Activated CD4-positive, alpha-beta T cell treated with anti-CD3 and anti-CD28 coated beads, Interleukin-2, amount 10 ng/mL, durations not matched to agents 7 days and 5 days (primary cell): ENCODE data around the gene NOS1AP. TPM values are rescaled to one million over a fixed set of nuclear protein-coding genes. Genes with fewer than 3 reads are reported as not detected.

Experiments used
- CTCF ChIA-PET: fragments of 350-600 bp; sonication (Branson Sonifier 250); formaldehyde crosslinking; loops from one replicate; lab custom pipeline; 2021; ENCODE audit warnings: antibody characterized with exemption; lab: Charles Lee
- POLR2A ChIA-PET: fragments of 350-600 bp; sonication (Branson Sonifier 250); formaldehyde crosslinking; loops from one replicate; lab custom pipeline; 2021; ENCODE audit warnings: antibody characterized with exemption; lab: Charles Lee
- DNase-seq: peaks from one replicate; pipeline ENCODE4 v3.0.0-alpha.2; 2020
- H3K27ac Mint-ChIP-seq: one replicate; pipeline ENCODE4 v1.8.0; 2021; ENCODE audit warnings: mild to moderate bottlenecking, moderate library complexity, mixed read lengths
- H3K27me3 Mint-ChIP-seq: one replicate; pipeline ENCODE4 v1.8.0; 2021; ENCODE audit warnings: mixed read lengths
- H3K36me3 Mint-ChIP-seq: one replicate; pipeline ENCODE4 v1.8.0; 2021; ENCODE audit warnings: low read depth, mixed read lengths
- H3K4me1 Mint-ChIP-seq: one replicate; pipeline ENCODE4 v1.8.0; 2021; ENCODE audit warnings: mixed read lengths
- H3K4me3 Mint-ChIP-seq: one replicate; pipeline ENCODE4 v1.8.0; 2021; ENCODE audit warnings: mild to moderate bottlenecking, moderate library complexity, mixed read lengths
- H3K9me3 Mint-ChIP-seq: one replicate; pipeline ENCODE4 v1.8.0; 2021; ENCODE audit warnings: mixed read lengths
- total RNA-seq, 2 experiments: library from RNA; stranded (reverse); gene quantifications; one replicate each; pipeline ENCODE4 v1.2.3, GENCODE V29; 2021

Gene NOS1AP
- total RNA-seq, 2 experiments from 2014 or later, result 0.06 TPM; not detected in 1

DNA sequence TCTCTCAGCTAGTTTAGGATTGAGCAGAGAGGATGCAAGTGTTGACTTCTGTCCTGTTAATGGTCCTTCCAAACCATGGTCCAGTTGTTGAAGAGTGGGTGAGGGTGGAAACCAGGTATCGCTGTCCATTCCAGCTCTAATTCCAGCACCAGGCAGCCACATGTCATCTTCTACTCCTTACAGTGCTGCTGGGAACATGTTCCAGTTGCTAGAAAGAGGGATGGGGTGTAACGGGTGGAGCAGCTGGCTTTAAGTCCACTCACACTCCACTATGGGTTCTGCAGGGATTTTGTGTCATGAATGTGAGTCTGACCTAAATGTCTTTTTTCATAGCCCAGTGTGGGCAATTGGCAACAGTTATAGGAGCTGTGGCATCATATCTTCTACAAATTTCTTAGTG is 25.2 kb downstream of the NOS1AP start:
- CTCF ChIA-PET, result no interaction called here
- Mint-ChIP-seq H3K27ac (no peak overlapping the region), H3K9me3 (no peaks in the 10 kb centered on the region), H3K36me3 (no peaks in the 10 kb centered on the region), H3K27me3 (peaks cover 28% of the 10 kb centered on the region), H3K4me3 (no peak overlapping the region), H3K4me1 (no peaks in the 10 kb centered on the region)
- POLR2A ChIA-PET, result no interaction called here
- DNase-seq, result no peak

- no peak overlapping the region for H3K27ac Mint-ChIP-seq
- CTCF ChIA-PET, result no interaction called here
- peaks cover 29% of the 10 kb centered on the region for H3K27me3 Mint-ChIP-seq
- no peaks in the 10 kb centered on the region for H3K4me1 Mint-ChIP-seq
- no peaks in the 10 kb centered on the region for H3K36me3 Mint-ChIP-seq
- no peak for DNase-seq
- H3K9me3 Mint-ChIP-seq, result no peaks in the 10 kb centered on the region
- POLR2A ChIA-PET, result no interaction called here
- no peak overlapping the region for H3K4me3 Mint-ChIP-seq
These were observed 38.4 kb downstream of the NOS1AP start for GRCh38 chr1:162107911-162108310.

- no peaks in the 10 kb centered on the region for H3K4me1 Mint-ChIP-seq
- H3K9me3 Mint-ChIP-seq, result no peaks in the 10 kb centered on the region
- no peak overlapping the region for H3K4me3 Mint-ChIP-seq
- peaks cover 23% of the 10 kb centered on the region for H3K27me3 Mint-ChIP-seq
- no peak for DNase-seq
- H3K36me3 Mint-ChIP-seq, result no peaks in the 10 kb centered on the region
- H3K27ac Mint-ChIP-seq, result no peak overlapping the region
- CTCF ChIA-PET, result no interaction called here
- POLR2A ChIA-PET, result no interaction called here
These were observed 38.9 kb downstream of the NOS1AP start for GRCh38 chr1:162108426-162108825.

DNA sequence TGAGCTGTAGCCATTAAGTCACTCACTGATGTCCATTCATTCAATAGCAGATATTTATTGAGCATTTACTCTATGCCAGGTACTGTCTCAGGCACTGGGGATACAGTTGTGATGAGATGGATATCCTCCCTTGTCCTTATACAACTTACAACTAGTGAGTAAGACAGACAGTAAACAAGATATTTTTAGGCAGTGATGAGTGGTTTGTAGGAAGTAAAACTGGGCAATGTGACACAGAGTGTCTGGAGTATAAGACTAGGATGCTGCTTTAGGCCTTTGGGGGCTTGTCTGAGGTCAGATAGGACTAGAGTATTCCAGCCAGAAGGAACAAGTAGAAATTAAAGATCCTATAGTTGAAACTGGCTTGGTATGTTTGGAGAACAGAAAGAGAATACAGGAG is 41.4 kb downstream of the NOS1AP start:
- Mint-ChIP-seq H3K4me3 (no peak overlapping the region), H3K36me3 (no peaks in the 10 kb centered on the region), H3K27me3 (peaks cover 15% of the 10 kb centered on the region), H3K9me3 (no peaks in the 10 kb centered on the region), H3K4me1 (no peaks in the 10 kb centered on the region), H3K27ac (no peak overlapping the region)
- DNase-seq, result no peak
- CTCF ChIA-PET, result no interaction called here
- POLR2A ChIA-PET, result no interaction called here

- H3K27me3 Mint-ChIP-seq, result peaks cover 12% of the 10 kb centered on the region
- ChIA-PET POLR2A (no interaction called here), CTCF (no interaction called here)
- H3K9me3 Mint-ChIP-seq, result no peaks in the 10 kb centered on the region
- no peak for DNase-seq
- no peaks in the 10 kb centered on the region for H3K36me3 Mint-ChIP-seq
- no peaks in the 10 kb centered on the region for H3K4me1 Mint-ChIP-seq
- H3K4me3 Mint-ChIP-seq, result no peak overlapping the region
- H3K27ac Mint-ChIP-seq, result no peak overlapping the region
These were observed 42.1 kb downstream of the NOS1AP start for GRCh38 chr1:162111572-162111971.

GRCh38 chr1:162113419-162113818 is 43.9 kb downstream of the NOS1AP start:
- Mint-ChIP-seq H3K4me1 (no peaks in the 10 kb centered on the region), H3K4me3 (no peak overlapping the region), H3K27ac (no peak overlapping the region), H3K36me3 (no peaks in the 10 kb centered on the region), H3K27me3 (peaks cover 14% of the 10 kb centered on the region), H3K9me3 (no peaks in the 10 kb centered on the region)
- ChIA-PET CTCF (no interaction called here), POLR2A (no interaction called here)
- no peak for DNase-seq

DNA sequence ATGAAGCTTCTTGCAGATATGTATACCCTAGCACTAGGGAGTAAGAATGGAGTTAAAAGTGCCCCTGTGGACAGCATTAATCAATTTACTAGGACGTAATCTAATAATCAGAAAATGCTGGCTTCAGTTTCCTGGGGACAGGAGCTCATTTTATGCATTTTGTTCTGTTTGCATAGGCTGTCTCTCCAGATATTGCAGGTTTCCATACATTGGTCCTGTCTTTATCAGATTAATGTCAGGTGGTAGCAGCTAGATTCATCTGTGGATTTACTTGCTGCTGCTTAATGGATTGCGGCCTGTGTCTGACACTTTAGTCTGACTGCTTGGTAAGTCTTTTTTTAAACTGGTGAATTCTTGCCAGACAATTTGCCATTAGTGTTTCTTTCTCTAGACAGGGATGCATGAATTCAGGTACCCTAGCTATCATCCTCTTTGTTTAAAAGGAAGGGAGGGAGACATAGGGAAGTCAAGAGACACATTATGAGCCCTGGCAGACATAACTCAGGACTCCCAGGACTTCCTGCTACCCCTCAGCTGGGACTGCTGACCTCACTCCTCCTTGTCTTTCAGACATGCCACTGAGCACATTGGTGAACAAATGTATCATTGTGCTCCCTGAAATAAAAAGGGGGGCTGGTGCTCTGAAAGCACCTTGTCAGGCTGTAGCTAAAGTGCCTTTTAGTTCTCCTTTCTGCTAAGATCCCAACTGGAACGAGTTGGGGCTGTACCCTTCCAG is 47.7 kb downstream of the NOS1AP start:
- H3K27ac Mint-ChIP-seq, result no peak overlapping the region
- no peaks in the 10 kb centered on the region for H3K9me3 Mint-ChIP-seq
- CTCF ChIA-PET, result no interaction called here
- peaks cover 12% of the 10 kb centered on the region for H3K27me3 Mint-ChIP-seq
- H3K36me3 Mint-ChIP-seq, result no peaks in the 10 kb centered on the region
- H3K4me1 Mint-ChIP-seq, result no peaks in the 10 kb centered on the region
- DNase-seq, result no peak
- POLR2A ChIA-PET, result no interaction called here
- H3K4me3 Mint-ChIP-seq, result no peak overlapping the region

GRCh38 chr1:162118063-162118462 is 48.6 kb downstream of the NOS1AP start:
- H3K4me3 Mint-ChIP-seq, result no peak overlapping the region
- H3K36me3 Mint-ChIP-seq, result no peaks in the 10 kb centered on the region
- DNase-seq, result no peak
- CTCF ChIA-PET, result no interaction called here
- peaks cover 12% of the 10 kb centered on the region for H3K27me3 Mint-ChIP-seq
- no peaks in the 10 kb centered on the region for H3K4me1 Mint-ChIP-seq
- POLR2A ChIA-PET, result no interaction called here
- no peak overlapping the region for H3K27ac Mint-ChIP-seq
- no peaks in the 10 kb centered on the region for H3K9me3 Mint-ChIP-seq

DNA sequence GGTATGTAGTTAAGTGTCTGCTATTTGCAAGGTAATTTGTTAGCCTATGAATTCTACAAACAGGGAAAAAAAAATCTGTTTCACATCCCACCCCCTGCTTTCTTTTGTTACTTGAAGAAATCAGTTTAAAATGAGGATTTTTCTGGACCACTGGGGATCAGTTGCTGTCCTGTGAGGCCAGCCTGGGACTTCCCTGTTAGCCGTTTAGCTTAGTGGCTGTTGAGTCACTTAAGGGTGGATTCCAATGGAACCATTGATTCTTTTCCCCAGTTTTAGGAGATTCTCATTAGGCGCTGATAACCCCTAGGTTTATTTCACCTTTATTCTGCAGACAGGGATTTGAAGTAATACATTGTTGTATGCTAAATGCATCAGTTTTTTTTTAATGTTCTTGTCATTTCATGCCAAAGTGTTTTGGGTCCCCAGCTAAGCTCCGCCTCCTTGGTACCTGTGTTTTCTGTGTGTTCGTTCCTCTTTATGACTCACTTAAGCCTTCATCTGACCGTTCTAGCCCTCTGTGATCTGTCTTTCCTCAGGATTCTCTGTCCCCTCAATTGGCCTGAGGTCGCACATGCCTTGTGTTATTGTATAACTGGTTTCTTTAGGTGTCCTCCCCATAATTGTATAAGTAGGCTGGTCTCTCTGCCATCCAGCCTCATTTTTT is 59.3 kb downstream of the NOS1AP start:
- no peak for DNase-seq
- H3K9me3 Mint-ChIP-seq, result no peaks in the 10 kb centered on the region
- no peaks in the 10 kb centered on the region for H3K4me1 Mint-ChIP-seq
- H3K27me3 Mint-ChIP-seq, result peaks cover 28% of the 10 kb centered on the region
- POLR2A ChIA-PET, result no interaction called here
- H3K4me3 Mint-ChIP-seq, result no peak overlapping the region
- no peak overlapping the region for H3K27ac Mint-ChIP-seq
- CTCF ChIA-PET, result no interaction called here
- H3K36me3 Mint-ChIP-seq, result no peaks in the 10 kb centered on the region

GRCh38 chr1:162130308-162130707 is 60.8 kb downstream of the NOS1AP start:
- peaks cover 28% of the 10 kb centered on the region for H3K27me3 Mint-ChIP-seq
- no peaks in the 10 kb centered on the region for H3K9me3 Mint-ChIP-seq
- no peaks in the 10 kb centered on the region for H3K36me3 Mint-ChIP-seq
- no peak overlapping the region for H3K4me3 Mint-ChIP-seq
- H3K4me1 Mint-ChIP-seq, result no peaks in the 10 kb centered on the region
- POLR2A ChIA-PET, result no interaction called here
- DNase-seq, result no peak
- H3K27ac Mint-ChIP-seq, result no peak overlapping the region
- CTCF ChIA-PET, result no interaction called here

DNA sequence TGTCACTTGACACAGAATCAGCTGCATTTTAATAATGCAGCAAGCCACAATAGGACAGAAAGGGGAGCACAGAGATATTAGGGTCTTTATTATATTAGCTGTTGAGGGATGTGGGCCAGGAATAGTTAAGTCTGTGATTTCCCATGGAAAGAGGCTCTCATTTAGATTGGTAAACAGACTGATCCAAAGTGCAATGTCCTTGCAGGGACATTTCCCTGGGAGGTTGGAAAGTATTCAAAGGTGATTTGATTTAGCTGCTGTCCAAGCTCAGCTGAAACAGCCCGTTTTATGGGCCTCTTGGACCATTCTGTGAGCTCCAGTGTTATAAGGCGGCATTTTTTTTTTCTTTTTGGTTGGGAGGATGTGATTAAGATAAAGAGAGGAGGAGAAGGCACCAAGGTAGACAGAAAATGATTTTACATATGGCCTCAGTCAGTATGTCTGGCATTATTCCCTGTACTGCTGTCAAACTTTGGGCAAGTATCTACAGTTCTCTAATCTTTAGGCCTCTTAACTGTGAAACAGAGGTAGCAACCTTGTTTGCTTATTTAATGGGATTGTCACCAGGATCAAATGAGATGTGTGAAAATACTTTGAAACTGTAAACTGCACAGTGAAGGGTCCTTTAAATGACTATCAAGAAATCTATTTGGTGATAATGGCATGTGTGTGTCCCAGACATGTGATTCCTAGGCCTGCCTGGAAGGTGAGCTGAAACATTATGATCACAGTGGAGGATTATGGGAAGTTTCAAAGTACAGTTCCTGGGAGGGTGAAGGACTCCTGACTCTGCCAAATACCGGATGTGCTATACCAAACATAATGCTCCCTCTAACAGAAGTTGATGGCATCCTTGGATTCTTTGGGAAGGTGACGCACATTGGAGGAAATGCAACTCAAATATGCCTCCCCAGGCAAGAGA is 62.2 kb downstream of the NOS1AP start:
- CTCF ChIA-PET, result no interaction called here
- no peak overlapping the region for H3K27ac Mint-ChIP-seq
- H3K4me3 Mint-ChIP-seq, result no peak overlapping the region
- peaks cover 22% of the 10 kb centered on the region for H3K27me3 Mint-ChIP-seq
- H3K4me1 Mint-ChIP-seq, result no peaks in the 10 kb centered on the region
- POLR2A ChIA-PET, result no interaction called here
- H3K36me3 Mint-ChIP-seq, result no peaks in the 10 kb centered on the region
- H3K9me3 Mint-ChIP-seq, result no peaks in the 10 kb centered on the region
- DNase-seq, result no peak

- no peaks in the 10 kb centered on the region for H3K36me3 Mint-ChIP-seq
- peaks cover 15% of the 10 kb centered on the region for H3K27me3 Mint-ChIP-seq
- no peak for DNase-seq
- ChIA-PET POLR2A (no interaction called here), CTCF (no interaction called here)
- no peaks in the 10 kb centered on the region for H3K4me1 Mint-ChIP-seq
- H3K4me3 Mint-ChIP-seq, result no peak overlapping the region
- H3K27ac Mint-ChIP-seq, result no peak overlapping the region
- H3K9me3 Mint-ChIP-seq, result no peaks in the 10 kb centered on the region
These were observed 64.1 kb downstream of the NOS1AP start for GRCh38 chr1:162133566-162133965.

DNA sequence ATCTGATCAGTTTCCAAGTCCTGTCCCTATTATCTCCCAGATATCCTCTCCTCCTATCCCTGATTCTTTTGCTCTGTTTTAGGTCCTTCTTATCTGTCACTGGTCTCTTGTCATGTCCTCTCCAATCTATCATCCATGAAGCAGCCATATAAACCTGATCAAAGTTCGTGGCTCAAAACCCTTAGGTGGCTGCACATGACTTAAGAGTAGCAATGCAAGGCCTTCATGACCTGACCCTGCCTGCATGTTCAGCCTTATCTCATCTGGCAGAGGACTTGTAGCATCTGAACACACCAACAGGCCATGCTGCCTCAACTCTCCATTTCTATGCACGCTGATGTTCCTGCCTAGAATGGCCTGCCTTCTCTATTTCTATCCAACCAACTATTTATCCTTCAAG is 65.2 kb downstream of the NOS1AP start:
- H3K4me1 Mint-ChIP-seq, result no peaks in the 10 kb centered on the region
- no peak overlapping the region for H3K4me3 Mint-ChIP-seq
- H3K27me3 Mint-ChIP-seq, result peaks cover 10% of the 10 kb centered on the region
- no peaks in the 10 kb centered on the region for H3K36me3 Mint-ChIP-seq
- H3K9me3 Mint-ChIP-seq, result no peaks in the 10 kb centered on the region
- no peak overlapping the region for H3K27ac Mint-ChIP-seq
- ChIA-PET POLR2A (no interaction called here), CTCF (no interaction called here)
- DNase-seq, result no peak
